Effector CD4-positive, alpha-beta T cell (primary cell): Measurements from ENCODE around the gene CFAP99.
"Not testable (repeated sequence)": the region's sequence is repeated elsewhere in the genome, so short reads cannot be mapped to it uniquely, and the experiment has no call there.

ENCODE experiments used
- DNase-seq: peaks from one replicate; pipeline ENCODE4 v3.0.0-alpha.2; 2020

The CFAP99 gene

DNA sequence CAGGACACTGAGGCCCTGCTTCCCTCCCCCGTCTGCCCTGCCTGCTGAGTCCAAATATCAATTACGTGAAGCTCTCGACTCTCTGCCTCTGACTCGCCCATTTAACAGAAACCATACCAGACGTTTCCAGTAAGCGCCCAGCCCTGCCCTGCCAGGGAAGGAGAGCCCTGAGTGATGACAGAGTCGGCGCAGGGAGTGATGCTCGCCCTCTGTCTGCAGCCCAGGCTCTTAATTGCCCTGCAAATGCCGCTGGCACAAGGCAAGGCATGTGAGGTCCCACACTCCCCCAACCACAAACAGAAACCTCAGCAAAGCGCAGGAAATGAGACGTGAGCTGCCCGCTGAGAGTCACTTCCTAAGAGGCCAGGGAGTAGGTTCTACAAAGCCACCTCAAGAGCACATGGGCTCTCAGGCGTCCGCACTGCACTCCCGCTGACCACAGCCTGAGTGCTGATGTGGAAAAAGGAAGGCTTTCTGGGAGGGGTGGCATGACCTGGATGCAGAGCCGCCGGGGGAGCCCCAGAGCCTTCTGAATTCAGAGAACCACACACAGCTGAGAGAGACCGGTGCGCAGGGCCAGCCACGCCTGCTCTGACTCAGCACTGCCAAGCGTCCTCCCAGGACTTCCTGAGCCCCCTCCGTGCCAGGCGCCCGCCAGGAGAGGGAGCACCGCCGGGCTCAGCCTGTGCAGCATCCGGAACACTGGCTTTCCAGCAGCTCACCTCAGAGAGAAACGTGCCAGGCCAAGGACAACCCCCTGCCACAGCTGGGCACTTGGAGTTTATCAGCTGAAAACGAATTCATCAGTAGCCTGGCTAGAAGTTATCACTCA lies 5.7 kb upstream of the CFAP99 start:
- DNase-seq = peak; percentile 85

DNA sequence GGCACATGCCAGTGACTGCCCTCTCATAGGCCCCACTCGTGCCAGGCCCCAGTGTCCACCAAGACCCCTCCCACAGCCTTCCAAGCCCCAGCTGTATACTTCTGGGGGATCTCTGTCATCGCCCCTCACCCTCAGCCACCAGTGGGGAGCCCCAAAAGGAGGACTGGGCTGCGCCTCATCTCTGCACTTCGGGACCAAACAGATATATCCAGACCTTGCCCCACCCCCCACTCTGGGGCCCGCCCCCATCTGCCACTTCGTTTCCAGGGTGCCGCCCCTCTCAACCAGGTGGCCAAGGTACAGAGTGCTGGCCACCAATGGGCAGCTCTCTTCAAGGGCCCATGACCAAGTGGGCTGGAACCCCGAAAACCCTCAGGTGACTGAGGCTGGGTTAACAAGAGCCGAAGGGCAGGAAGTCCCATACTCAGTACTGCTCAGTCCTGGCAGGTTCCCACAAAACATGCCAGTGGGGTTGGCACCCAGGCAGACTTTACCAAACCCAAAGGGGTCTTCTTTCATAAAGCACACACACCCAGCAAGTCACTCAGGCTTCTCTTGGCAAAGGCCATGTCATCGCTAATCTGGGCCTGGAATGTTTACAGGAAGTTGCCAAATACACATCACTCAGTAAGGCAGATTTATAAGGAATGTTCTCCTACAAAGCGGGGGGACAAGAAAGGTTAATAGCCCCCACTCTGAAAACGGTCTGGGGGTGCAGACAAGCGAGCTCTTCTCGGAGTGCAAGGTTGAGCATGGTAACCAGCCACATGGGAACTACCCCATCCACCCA lies 4.7 kb upstream of the CFAP99 start:
- no peak for DNase-seq

DNA sequence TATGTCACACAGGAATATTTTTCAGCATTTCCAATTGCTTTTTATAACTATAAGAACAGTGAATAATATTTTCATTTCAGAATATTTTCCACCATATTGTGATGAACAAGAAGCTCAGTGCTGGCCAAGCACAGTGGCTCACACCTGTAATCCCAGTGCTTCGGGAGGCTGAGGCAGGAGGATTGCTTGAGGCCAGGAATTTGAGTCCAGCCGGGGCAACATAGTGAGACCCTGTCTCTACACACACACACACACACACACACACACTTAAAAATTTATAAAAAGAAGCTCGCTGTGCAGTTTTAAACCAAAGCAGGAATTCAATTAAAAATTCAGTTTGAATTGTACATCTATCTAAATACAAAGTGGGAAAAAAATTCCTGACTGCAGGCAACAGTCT lies 3.5 kb upstream of the CFAP99 start:
- DNase-seq = no peak

DNA sequence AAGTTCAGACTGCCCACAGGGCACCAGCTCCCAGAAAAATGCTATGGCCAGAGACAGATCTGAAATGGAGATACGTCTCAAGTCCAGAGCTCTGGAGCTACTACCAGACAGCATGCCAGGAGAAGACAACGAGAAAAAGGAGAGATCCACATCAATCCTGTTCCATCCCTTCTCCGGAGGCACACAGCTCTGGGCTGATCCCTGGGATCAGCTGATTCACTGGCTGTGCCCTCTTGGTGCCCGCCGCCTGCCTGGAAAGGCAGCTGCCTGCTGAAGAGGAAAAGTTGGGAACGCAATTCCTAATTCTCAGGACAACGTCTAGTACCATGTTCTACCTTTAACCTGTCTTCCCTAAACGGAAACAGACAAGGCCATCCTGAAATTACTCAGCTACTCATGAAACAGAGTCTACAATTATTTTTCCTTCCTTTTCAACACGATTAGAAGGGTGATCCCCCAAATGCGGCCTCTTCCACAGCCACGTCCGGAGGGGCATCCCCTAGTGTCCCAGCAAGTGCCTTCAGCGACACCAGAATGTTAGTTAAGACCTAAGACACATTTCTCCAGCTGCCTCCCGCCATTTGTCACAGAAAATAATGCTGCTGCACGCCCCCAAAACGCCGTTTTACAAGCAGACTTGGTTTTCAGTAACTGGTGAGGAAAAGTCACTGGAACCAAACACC lies 2.7 kb upstream of the CFAP99 start:
- no peak for DNase-seq

DNA sequence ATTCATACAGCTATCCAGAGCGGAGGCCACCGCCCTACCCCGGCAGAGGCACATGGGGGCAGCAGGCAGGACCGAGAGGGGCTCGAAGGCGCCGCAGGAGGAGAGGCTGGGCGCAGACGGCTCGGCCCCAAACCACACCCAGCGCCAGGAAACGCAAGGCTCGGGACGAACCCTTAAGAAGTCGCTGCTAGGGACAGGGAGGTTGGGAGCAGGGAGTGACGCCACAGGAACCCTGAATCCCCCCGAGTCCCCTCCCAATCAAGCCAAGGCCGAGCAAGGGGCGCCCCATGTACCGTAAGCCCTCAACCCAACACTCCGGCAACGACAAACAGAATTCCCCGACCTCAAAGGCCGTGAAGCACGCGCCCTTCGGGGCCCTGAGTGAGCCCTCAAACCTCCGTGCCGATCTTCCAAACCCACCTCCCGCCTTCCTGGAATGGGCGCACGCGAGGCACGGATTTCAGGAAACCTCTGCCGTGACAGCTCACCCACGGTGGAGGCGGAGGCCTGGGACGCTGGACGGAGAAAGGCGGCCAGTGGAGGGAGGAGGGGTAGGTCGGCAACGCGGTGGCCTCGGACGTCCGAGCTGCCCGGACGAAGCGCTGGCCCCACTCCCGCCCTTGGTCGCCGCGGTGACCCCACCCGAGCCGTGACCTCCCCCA lies 2.1 kb upstream of the CFAP99 start:
- no peak for DNase-seq

DNA sequence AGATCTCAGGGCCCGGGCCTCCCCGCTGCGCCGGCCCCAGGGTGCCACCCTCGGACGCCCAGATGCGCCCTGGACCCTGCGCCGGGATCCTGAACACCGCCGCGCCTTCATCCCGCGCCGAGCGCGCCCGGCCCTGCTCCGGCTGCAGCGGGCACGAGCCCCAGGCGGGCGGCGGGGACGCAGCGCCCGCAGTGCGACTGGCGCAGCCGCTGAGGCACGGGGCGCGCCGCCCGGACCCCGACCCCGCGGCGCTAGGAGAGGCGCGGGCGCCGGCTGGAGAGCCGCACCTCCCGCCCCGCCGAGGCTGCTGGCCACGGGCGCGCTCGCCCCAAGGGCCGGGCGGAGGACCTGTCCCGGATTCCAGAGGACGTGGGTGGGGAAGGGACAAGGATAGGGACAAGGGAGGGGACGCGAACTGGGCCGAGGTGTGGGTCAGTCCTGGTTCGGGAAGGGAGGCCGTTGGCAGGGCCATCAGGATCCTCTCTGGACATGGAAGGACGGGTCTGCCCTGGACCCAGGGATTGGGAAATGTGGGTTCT lies 1.5 kb upstream of the CFAP99 start:
- DNase-seq = no peak

DNA sequence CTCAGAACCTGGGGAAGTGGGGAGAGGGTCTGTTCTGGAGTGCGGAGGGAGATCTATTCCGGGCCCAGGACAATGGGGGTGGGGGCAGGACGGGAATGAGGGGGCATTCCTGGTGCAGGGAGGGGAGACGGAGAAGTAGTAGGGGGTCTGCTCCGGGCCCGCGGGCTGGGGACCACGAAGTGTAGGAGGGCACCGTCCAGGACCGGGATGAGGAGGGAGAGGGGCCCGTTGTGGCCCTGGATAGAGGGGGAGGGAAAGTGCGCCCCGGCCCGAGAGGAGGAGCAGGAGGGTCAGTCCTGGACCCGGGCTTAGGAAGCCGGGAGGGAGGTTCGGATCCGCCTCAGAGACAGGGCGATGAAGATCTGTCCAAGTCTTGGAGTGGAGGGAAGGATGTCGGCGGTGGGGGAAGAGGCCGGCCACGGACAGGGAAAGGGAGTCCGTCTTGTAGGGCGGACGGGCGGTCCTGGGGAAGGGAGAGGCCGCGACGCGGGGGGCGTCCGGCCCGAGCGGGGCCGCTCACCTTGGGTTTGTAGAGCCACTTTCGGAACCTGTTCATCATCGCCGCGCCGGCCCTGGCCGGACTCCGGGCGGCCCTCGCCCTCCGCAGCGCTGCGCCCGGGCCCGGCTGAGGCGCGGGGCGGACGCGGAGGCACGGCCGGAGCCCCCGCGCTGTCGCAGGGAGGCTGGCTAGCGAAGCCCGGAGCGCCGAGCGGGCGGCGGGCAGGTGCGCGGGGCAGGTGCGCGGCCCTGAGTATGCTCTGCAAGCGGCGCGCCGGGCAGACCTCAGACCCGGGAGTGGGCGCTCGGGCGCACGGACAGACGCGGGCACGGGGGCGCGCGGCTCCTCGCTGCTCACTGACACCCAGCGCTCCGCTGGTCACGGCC lies 748 bp upstream of the CFAP99 start, which contains the start of gene ZFYVE28:
Gene ZFYVE28, minus strand, starts transcription at position 881 of the 885 bp plus-strand sequence. Its CDS starts 322 bp downstream, at position 559.
- no peak for DNase-seq

DNA sequence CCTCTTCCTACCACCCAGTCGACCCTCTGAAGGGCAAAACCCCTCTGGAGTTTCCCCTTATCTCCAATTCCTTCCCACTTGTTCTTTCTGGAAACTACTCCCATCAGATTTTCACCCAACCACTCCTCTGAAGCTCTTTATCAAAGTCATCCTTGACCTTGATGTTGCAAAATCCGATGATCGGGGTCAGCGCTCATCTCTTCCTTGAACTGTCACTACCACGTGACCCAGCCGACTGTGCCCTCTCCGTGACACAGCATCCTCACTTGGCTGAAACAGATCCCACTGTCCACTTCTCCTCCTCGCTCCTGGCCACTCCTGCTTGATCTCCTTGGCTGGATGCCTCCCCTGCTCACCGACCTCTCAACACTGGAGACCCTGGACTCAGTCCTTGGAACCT lies 1.1 kb downstream of the CFAP99 start:
- no peak for DNase-seq

DNA sequence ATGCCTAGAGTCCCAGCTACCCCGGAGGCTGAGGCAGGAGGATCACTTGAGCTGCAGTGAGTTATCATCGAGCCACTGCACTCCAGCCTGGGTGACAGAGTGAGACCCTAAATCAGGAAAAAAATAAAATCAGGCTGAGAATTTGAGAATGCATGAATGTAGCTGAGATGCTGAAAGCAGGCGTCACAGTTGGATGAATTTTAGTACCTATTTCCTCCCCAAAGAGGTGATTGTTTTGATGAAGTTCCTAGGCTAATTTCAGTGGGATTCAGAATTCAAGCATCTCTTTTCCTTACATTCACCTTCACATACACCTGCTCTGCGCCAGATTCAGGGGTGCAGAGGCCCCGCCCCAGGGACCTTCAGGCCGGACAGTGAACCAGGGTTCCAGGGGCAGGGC lies 3.2 kb downstream of the CFAP99 start:
- DNase-seq = no peak

DNA sequence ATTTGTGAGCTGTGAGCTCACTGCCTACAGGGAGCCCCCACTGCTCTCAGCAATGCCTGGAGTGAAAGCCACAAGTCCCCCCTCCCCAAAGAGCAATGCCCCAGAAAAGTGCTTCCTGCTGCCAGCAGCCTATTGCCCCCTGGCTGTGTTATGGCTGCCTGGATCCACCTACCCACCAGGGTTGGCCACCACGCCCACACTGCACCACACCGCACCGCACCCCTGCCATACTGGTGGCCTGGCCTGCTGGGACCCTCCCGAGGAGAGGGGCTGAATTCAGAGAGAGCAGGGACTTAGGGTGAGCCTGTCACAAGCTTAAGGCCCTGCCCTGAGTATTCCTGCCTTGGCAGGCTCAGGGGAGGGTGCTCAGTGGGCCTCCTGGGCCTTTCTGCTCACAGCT lies 4.3 kb downstream of the CFAP99 start:
- no peak for DNase-seq

DNA sequence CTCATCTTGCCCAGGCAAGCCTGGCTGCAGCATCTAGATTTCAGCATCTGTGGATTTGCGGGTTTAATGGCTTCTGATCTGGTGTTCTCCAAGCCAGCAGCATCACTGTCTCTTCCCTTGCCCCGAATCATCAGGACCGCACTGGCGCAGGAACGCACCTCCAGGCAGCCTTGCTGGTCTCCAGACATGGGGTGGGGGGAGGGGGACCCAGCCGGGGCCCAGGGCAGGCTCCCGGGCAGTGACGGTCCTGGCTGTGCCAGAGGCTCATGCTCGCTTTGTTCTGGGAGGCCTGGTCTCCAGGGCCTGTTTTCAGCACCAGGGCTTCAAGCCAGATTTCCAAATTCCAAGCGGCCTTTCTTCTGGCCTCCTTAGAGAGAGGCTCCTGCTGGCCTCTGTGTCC lies 4.9 kb downstream of the CFAP99 start:
- DNase-seq = no peak

DNA sequence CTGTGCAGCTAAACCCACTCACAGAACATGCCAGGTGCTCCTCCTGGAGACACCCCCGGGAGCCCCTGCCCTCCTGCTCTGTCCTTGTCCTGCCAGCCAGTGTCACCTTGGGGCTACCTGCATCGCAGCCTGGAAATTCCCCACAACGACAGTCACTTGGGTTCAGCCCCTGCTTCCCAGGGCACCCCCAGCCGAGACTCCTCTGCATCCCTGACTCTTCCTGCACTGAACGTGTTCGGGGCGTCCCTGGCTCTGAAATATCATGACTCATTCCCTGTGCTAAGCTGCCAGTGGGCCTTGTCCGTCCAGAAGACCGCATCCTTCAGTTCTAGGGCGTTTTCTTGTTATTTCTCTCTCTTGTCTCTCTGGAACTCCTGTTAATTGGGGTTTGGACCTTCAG lies 5.8 kb downstream of the CFAP99 start:
- DNase-seq = no peak

DNA sequence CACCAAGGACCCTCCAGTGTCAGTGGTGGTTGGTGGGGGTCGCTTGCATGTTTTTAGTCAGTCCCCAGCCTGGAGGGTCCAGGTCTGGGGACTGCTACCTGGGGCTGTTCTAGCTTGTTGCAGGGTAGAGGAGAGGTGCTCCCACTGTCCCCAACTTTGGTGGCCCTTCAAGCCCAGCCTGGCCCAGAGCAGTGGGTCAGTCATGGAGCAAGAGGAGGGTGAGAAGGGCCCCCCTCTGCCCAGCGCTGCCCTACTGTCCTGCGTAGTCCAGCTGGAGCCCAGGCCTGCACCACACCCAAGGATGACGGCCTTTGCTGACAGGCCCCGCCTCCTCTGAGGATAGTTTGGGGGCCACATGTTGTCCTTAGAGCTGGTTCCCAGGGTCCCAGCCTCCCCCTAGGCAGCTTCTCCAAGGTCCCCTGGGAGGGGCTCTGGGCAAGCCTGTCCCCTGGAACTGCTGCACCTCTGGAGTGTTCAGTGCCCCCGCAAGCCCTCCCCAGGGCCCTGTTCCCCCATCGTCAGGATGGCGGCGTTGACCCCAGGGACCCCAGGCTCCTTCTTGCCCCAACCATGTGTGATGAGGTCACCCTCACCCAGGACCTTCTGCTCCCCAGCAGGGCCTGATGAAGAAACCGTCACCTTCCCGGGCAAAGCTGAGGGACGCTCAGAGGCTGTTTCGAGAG lies 6.8 kb downstream of the CFAP99 start:
- DNase-seq = no peak

DNA sequence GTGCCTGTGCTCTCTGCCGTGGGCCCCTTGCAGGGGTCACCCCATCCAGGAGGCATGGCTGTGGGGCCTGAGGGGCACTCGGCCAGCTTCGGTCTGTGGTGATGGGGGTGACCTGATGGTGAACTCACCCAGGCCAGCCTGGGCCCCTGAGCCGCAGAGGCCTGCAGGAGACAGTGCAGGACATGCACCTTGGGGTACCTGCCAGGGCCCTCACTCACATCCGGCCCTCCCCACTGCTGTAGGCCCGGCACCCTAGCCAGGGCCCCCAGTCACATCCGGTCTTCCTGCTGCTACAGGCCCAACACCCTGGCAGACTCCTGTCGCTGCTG lies 7.3 kb downstream of the CFAP99 start:
- no peak for DNase-seq

DNA sequence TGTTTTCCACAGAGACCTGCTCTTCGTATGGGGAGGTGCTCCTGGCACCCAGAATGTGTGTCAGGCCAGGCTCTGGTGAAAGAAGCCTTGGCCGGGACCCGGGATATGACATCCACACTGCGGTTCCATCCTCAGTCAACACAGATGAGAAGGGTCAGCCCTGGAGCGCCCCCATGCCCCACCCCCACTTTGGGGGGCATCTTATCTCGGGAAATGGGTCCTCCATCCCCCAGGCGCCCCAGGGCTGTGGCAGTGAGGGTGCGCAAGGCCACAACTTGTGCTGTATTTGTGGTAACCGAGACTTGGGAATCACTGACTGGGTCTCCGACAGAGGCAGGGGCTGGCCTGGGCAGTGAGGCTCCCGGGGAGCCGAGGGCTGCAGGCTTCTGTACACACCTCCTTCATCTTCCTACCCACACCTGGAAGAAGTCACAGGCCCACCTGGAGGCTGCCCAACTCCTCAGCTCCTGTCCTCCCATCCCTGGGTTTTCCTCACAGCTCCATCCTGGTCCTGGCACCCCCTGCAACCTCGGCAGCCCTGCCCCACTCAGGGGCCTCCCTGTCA lies 8.0 kb downstream of the CFAP99 start:
- DNase-seq = no peak

DNA sequence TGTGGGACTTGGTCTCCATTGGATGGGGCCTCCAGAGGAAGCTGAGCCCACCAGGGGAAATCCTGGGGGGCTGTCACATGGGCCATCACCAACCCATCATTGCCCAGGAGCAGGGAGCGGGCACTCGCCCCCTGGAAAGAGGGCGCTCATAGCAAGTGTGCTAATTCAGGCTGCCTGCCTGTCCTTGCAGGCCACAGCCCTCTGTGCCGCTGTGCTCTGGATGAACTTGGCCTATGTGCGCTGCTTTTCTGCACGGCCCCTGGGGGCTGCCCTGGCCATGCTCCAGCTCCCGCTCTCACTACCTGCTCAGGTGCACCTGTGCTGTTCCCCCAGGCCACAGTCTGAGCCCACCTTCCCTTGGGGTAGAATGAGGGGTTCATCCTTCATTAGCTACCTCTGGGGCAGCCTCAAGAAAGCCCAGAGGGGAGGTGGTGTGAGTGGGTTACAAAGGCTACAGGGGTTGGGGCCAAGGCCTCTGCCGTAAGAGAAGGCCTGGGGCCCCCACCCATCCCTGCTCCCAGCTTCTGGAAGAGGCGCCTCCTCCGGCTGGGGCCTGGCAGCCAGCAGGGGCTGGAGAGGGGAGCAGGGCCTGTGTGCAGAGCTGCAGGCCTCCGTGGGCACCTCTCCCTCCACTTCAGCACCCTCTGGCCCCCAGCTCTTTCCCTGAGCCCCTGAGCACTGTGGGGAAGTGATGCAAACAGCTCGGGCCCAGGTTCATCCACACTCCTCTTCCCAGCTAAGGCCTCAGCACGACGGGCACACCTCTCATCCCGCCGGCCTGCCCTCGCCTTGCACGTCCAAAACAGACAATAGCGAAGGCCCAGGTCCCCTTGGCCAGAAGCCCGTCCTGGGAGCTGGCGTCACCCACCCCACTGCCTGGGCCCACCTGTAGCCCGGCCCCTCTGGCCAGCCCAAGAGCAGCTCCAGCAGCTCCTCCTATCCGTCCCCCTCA lies 8.9 kb downstream of the CFAP99 start:
- DNase-seq = no peak

DNA sequence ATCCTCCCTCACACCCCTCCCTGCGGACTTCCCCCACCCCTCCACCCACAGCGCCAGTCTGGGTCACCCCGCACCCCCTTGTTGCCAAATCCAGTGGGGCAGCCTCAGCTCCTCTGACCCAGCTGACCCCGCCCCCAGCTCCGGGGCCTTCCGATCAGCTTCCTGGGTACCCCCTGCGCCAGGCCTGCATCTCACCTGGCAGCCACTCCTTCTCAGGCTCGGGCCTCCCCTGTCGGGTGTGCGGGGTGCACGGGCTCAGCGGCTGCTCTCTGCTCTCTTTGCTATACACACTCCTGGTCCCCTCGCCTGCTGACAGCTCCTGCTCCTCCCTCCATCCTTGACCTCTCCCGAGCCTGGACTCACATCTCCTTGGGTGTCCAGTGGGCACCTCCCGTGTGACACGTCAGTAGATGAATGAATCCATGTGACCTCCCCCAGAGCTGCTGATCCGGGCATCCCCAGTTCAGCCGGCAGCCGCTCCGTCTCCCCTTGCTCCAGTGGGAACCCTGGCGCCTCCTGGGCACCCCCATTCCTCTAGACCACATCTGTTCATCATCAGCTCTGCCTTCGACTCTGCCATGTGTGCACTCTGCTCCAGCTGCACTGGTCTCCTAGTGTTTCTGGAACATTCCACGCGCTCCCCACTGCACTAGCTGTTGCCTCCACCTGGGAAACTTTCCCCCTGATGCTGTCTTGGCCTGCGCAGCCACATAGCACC lies 9.9 kb downstream of the CFAP99 start:
- DNase-seq = no peak

DNA sequence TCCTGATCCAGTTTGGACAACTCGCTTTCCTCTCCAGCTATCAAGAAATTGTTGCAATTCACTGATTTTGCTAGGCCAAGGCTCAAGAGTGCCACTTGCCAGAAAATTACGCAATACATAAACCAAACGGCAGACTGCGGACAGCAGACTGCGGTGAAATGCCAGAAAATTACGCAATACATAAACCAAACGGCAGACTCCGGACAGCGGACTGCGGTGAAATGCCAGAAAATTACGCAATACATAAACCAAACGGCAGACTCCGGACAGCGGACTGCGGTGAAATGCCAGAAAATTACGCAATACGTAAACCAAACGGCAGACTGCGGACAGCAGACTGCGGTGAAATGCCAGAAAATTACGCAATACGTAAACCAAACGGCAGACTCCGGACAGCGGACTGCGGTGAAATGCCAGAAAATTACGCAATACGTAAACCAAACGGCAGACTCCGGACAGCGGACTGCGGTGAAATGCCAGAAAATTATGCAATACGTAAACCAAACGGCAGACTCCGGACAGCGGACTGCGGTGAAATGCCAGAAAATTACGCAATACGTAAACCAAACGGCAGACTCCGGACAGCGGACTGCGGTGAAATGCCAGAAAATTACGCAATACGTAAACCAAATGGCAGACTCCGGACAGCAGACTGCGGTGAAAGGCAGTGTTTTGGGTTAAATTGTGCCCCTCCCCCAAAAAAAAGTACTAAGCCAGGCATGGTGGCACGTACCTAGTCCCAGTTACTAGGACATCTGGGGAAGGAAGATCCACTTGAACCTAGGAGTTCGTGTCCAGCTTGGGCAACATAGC lies 11.4 kb downstream of the CFAP99 start:
- DNase-seq = not testable (repeated sequence)
